H1 (cell line): ENCODE data around the gene BAZ2B. TPM values are rescaled to one million over a fixed set of nuclear protein-coding genes. Genes with fewer than 3 reads are reported as not detected.

ENCODE experiments used
- BRCA1 ChIP-seq: IDR thresholded peaks from 2 replicates; pipeline ENCODE4 v1.6.1; 2012; ENCODE audit warnings: low read depth, low read length, improper control_type of control experiment
- HDAC2 ChIP-seq, 2 experiments: fragments of 300-600 bp in 1 of 2; sonication (generic) in 1 of 2; IDR thresholded peaks; 2 replicates each; pipeline ENCODE4 v1.6.1; 2011 to 2012; ENCODE audit warnings: low read depth in 2 of 2, low read length in 2 of 2, mild to moderate bottlenecking in 2 of 2, moderate library complexity in 2 of 2, borderline replicate concordance in 1 of 2, inconsistent platforms in 1 of 2
- POLR2AphosphoS5 ChIP-seq: IDR thresholded peaks from 2 replicates; pipeline ENCODE4 v1.6.1; 2011; ENCODE audit warnings: low read depth, low read length
- POU5F1 ChIP-seq: IDR thresholded peaks from 2 replicates; pipeline ENCODE4 v1.6.1; 2011; ENCODE audit warnings: low read depth, mild to moderate bottlenecking, low read length, moderate library complexity
- YY1 ChIP-seq: IDR thresholded peaks from 2 replicates; pipeline ENCODE4 v1.6.1; 2011; ENCODE audit warnings: low read depth, mild to moderate bottlenecking, low read length
- polyA plus RNA-seq, 7 experiments: library from polyadenylated mRNA; depleted of rRNA in 3 of 7; stranded (reverse) in 5 of 7; unstranded in 2 of 7; fragments of >200 nt in 5 of 7; fragments of 200-250 nt in 2 of 7; gene quantifications; 1 replicate in 5 of 7; 2 replicates in 1 of 7; 4 replicates in 1 of 7; pipeline versions ENCODE4 v1.2.1 to v1.2.3, GENCODE V29; 2011 to 2013; ENCODE audit warnings: missing spikeins in 2 of 7, mixed read lengths in 2 of 7
- total RNA-seq: library from RNA; stranded (reverse); fragmentation: NEBNext Ultra II Directional; extraction: Animal tissue kit (Norgen Biotek cat#: 25700); gene quantifications from 2 replicates; pipeline ENCODE4 v1.2.1, GENCODE V29; 2021

BAZ2B gene
- total and polyA plus RNA-seq, 2 of the 8 experiments (the other 6 are each of a cell fraction or from before 2014, with no cell fraction given): 15.2 to 46.3 TPM

GRCh38 chr2:159441182-159441581 lies 175.2 kb downstream of the BAZ2B start (continued):
- TF ChIP-seq BRCA1 (no peak), HDAC2 (IDR thresholded peaks at IDR 0.05; ENCODE audit: borderline replicate concordance in 1 of 2, low read depth in 2 of 2, low read length in 2 of 2) (no peak), POU5F1 (no peak), YY1 (no peak), POLR2AphosphoS5 (no peak)
